Activated CD8-positive, alpha-beta T cell treated with anti-CD3 and anti-CD28 coated beads for 36 hours (primary cell): ENCODE measurements around the gene SURF2. TPM values are rescaled to one million over a fixed set of nuclear protein-coding genes. Genes with fewer than 3 reads are reported as not detected.
"Not testable (repeated sequence)": the region's sequence is repeated elsewhere in the genome, so short reads cannot be mapped to it uniquely, and the experiment has no call there.

Experiments
- ATAC-seq: fragments of 200-7000 bp; cut with Tn5 transposase; one replicate; pipeline ENCODE4 v1.10.0; 2021; ENCODE audit warnings: mild to moderate bottlenecking, moderate library complexity
- CTCF ChIA-PET: fragments of 350-600 bp; sonication (Branson Sonifier 250); formaldehyde crosslinking; loops from one replicate; lab custom pipeline; 2021; ENCODE audit warnings: antibody characterized with exemption; lab: Charles Lee
- POLR2A ChIA-PET: fragments of 350-600 bp; sonication (Branson Sonifier 250); formaldehyde crosslinking; loops from one replicate; lab custom pipeline; 2021; ENCODE audit warnings: antibody characterized with exemption; lab: Charles Lee
- DNase-seq: peaks from one replicate; pipeline ENCODE4 v3.0.0-alpha.2; 2020
- H3K27ac Mint-ChIP-seq: one replicate; pipeline ENCODE4 v1.8.0; 2021; ENCODE audit warnings: mild to moderate bottlenecking, mixed read lengths
- H3K27me3 Mint-ChIP-seq: one replicate; pipeline ENCODE4 v1.8.0; 2021; ENCODE audit warnings: mixed read lengths
- H3K36me3 Mint-ChIP-seq: one replicate; pipeline ENCODE4 v1.8.0; 2021; ENCODE audit warnings: low read depth, mixed read lengths
- H3K4me1 Mint-ChIP-seq: one replicate; pipeline ENCODE4 v1.8.0; 2021; ENCODE audit warnings: low read depth, mixed read lengths
- H3K4me3 Mint-ChIP-seq: one replicate; pipeline ENCODE4 v1.8.0; 2021; ENCODE audit warnings: mild to moderate bottlenecking, moderate library complexity, mixed read lengths
- H3K9me3 Mint-ChIP-seq: one replicate; pipeline ENCODE4 v1.8.0; 2021; ENCODE audit warnings: mixed read lengths
- intact Hi-C: fragments of 100-400 bp; cut with micrococcal nuclease; formaldehyde crosslinking; loops from one replicate; pipeline ENCODE4 v1.10.0; 2022
- total RNA-seq, 2 experiments: library from RNA; stranded (reverse); gene quantifications; one replicate each; pipeline ENCODE4 v1.2.3, GENCODE V29; 2021
- TF ChIP-seq, protein P1 (sequence below): fragments of 200-600 bp; IDR thresholded peaks from one replicate; pipeline ENCODE4 v1.8.0; 2022; ENCODE audit warnings: antibody characterized with exemption, mild to moderate bottlenecking

The SURF2 gene
- total RNA-seq, 2 experiments from 2014 or later = 14.6 to 21.5 TPM

DNA sequence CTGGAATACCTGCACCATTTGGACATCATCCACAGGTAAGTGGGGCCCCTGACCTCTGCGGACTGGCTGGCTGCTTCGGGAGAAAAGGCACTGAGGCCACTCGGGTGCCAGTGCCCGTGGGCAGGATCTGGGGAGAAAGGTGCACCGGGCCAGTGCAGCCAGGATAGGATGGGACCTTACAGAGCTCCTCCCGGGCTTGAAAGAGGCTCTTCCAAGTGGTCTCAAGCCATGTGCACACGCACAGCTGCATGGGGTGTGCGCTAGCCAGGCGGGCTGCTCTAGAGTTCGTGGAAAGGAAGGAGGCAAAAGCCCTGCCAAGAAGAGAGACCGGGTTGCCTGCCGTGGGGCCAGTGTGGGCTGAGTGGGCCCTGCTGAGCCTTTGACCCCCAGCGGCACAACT, 33.2 kb downstream of the SURF2 start:
- Mint-ChIP-seq H3K4me1 (no peaks in the 10 kb centered on the region), H3K27ac (no peak overlapping the region), H3K27me3 (peaks cover 3% of the 10 kb centered on the region), H3K4me3 (no peak overlapping the region), H3K9me3 (no peaks in the 10 kb centered on the region), H3K36me3 (no peaks in the 10 kb centered on the region)
- ATAC-seq (no peak), DNase-seq (no peak)
- CTCF ChIA-PET = no interaction called here
- intact Hi-C loops = no loop called here
- TF ChIP-seq, protein P1, sequence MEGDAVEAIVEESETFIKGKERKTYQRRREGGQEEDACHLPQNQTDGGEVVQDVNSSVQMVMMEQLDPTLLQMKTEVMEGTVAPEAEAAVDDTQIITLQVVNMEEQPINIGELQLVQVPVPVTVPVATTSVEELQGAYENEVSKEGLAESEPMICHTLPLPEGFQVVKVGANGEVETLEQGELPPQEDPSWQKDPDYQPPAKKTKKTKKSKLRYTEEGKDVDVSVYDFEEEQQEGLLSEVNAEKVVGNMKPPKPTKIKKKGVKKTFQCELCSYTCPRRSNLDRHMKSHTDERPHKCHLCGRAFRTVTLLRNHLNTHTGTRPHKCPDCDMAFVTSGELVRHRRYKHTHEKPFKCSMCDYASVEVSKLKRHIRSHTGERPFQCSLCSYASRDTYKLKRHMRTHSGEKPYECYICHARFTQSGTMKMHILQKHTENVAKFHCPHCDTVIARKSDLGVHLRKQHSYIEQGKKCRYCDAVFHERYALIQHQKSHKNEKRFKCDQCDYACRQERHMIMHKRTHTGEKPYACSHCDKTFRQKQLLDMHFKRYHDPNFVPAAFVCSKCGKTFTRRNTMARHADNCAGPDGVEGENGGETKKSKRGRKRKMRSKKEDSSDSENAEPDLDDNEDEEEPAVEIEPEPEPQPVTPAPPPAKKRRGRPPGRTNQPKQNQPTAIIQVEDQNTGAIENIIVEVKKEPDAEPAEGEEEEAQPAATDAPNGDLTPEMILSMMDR = no peak
- POLR2A ChIA-PET = interaction anchor here (1.0 to 1.2 kb wide), 2 partner anchors 12 to 15 kb away, joined by 3 read pairs; no protein-coding TSS in a partner anchor

GRCh38 chr9:133390713-133391112, 34.4 kb downstream of the SURF2 start:
- ChIA-PET POLR2A (no interaction called here), CTCF (no interaction called here)
- Mint-ChIP-seq H3K4me3 (no peak overlapping the region), H3K27ac (no peak overlapping the region), H3K27me3 (peaks cover 3% of the 10 kb centered on the region), H3K9me3 (no peaks in the 10 kb centered on the region), H3K36me3 (no peaks in the 10 kb centered on the region), H3K4me1 (no peaks in the 10 kb centered on the region)
- DNase-seq (no peak), ATAC-seq (no peak)
- intact Hi-C loops = no loop called here
- TF ChIP-seq, protein P1 = no peak

DNA sequence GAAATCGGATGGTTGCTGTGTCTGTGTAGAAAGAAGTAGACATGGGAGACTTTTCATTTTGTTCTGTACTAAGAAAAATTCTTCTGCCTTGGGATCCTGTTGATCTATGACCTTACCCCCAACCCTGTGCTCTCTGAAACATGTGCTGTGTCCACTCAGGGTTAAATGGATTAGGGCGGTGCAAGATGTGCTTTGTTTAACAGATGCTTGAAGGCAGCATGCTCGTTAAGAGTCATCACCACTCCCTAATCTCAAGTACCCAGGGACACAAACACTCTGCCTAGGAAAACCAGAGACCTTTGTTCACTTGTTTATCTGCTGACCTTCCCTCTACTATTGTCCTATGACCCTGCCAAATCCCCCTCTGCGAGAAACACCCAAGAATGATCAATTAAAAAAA, 35.1 kb downstream of the SURF2 start:
- H3K27ac Mint-ChIP-seq, POLR2A ChIA-PET, H3K27me3 Mint-ChIP-seq, H3K4me3 Mint-ChIP-seq, H3K36me3 Mint-ChIP-seq, ATAC-seq, DNase-seq, H3K9me3 Mint-ChIP-seq, CTCF ChIA-PET, H3K4me1 Mint-ChIP-seq, intact Hi-C loops: not testable (repeated sequence)

- H3K36me3 Mint-ChIP-seq, intact Hi-C loops, CTCF ChIA-PET, H3K4me3 Mint-ChIP-seq, H3K9me3 Mint-ChIP-seq, ATAC-seq, H3K27ac Mint-ChIP-seq, POLR2A ChIA-PET, DNase-seq, H3K4me1 Mint-ChIP-seq, H3K27me3 Mint-ChIP-seq: not testable (repeated sequence)
Measured at GRCh38 chr9:133392308-133392707, 36.0 kb downstream of the SURF2 start.

GRCh38 chr9:133393399-133393798, 37.0 kb downstream of the SURF2 start:
- no peak for ATAC-seq
- Mint-ChIP-seq H3K27me3 (peaks cover 3% of the 10 kb centered on the region), H3K4me3 (no peak overlapping the region), H3K9me3 (no peaks in the 10 kb centered on the region), H3K36me3 (no peaks in the 10 kb centered on the region), H3K27ac (no peak overlapping the region), H3K4me1 (peaks cover 2% of the 10 kb centered on the region)
- TF ChIP-seq, protein P1 = no peak
- ChIA-PET CTCF (no interaction called here), POLR2A (no interaction called here)
- no peak for DNase-seq
- intact Hi-C loops = no loop called here

GRCh38 chr9:133394687-133395271, 38.4 kb downstream of the SURF2 start:
- DNase-seq (no peak), ATAC-seq (no peak)
- Mint-ChIP-seq H3K4me3 (no peak overlapping the region), H3K4me1 (peaks cover 2% of the 10 kb centered on the region), H3K27ac (no peak overlapping the region), H3K36me3 (no peaks in the 10 kb centered on the region), H3K9me3 (no peaks in the 10 kb centered on the region), H3K27me3 (peaks cover 1% of the 10 kb centered on the region)
- ChIA-PET CTCF (interaction anchor here (1.2 to 1.9 kb wide), 4 partner anchors 11 to 92 kb away, joined by 3 to 7 read pairs (median 4); partner anchors contain the start of genes SURF1 and SURF2), POLR2A (interaction anchor here (1.3 to 2.3 kb wide), 3 partner anchors 8 to 23 kb away, joined by 3 to 7 read pairs (median 4); partner anchors contain the start of gene REXO4)
- intact Hi-C loops = no loop called here
- TF ChIP-seq, protein P1 = no peak
